Measurements from ENCODE around the gene INSC.

INSC gene

GRCh38 chr11:15208378-15209222 is 93.9 kb downstream of the INSC start:
- TF ChIP-seq, protein P1, sequence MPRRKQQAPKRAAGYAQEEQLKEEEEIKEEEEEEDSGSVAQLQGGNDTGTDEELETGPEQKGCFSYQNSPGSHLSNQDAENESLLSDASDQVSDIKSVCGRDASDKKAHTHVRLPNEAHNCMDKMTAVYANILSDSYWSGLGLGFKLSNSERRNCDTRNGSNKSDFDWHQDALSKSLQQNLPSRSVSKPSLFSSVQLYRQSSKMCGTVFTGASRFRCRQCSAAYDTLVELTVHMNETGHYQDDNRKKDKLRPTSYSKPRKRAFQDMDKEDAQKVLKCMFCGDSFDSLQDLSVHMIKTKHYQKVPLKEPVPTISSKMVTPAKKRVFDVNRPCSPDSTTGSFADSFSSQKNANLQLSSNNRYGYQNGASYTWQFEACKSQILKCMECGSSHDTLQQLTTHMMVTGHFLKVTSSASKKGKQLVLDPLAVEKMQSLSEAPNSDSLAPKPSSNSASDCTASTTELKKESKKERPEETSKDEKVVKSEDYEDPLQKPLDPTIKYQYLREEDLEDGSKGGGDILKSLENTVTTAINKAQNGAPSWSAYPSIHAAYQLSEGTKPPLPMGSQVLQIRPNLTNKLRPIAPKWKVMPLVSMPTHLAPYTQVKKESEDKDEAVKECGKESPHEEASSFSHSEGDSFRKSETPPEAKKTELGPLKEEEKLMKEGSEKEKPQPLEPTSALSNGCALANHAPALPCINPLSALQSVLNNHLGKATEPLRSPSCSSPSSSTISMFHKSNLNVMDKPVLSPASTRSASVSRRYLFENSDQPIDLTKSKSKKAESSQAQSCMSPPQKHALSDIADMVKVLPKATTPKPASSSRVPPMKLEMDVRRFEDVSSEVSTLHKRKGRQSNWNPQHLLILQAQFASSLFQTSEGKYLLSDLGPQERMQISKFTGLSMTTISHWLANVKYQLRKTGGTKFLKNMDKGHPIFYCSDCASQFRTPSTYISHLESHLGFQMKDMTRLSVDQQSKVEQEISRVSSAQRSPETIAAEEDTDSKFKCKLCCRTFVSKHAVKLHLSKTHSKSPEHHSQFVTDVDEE (CRISPR knock-in tag; IDR thresholded peaks at IDR 0.05), result no peak
- TF ChIP-seq SNAI2 (CRISPR knock-in tag; IDR thresholded peaks at IDR 0.05), result no peak
- no peak for TF ChIP-seq OSR1 (CRISPR knock-in tag; IDR thresholded peaks at IDR 0.05)
- no peak for TF ChIP-seq PPARA (CRISPR knock-in tag; IDR thresholded peaks at IDR 0.05; ENCODE audit: borderline replicate concordance)
- TF ChIP-seq BACH2 (CRISPR knock-in tag; IDR thresholded peaks at IDR 0.05; ENCODE audit: borderline replicate concordance), result no peak
- TF ChIP-seq ZC3H10 (CRISPR knock-in tag; IDR thresholded peaks at IDR 0.05), result no peak
- no peak for TF ChIP-seq ARNTL (CRISPR knock-in tag; IDR thresholded peaks at IDR 0.05; ENCODE audit: borderline replicate concordance, low read depth)
- TF ChIP-seq TCF4 (CRISPR knock-in tag; IDR thresholded peaks at IDR 0.05; ENCODE audit: borderline replicate concordance), result no peak
- TF ChIP-seq ZNF565 (CRISPR knock-in tag; conservative IDR thresholded peaks at IDR 0.05; ENCODE audit: low read depth), result no peak
- no peak for TF ChIP-seq PATZ1 (CRISPR knock-in tag; IDR thresholded peaks at IDR 0.05; ENCODE audit: borderline replicate concordance)
- peak; percentile 89 for ATAC-seq

GRCh38 chr11:15212876-15213275 is 98.2 kb downstream of the INSC start:
- no peak for TF ChIP-seq ARNTL (CRISPR knock-in tag; IDR thresholded peaks at IDR 0.05; ENCODE audit: borderline replicate concordance, low read depth)
- TF ChIP-seq, protein P2, sequence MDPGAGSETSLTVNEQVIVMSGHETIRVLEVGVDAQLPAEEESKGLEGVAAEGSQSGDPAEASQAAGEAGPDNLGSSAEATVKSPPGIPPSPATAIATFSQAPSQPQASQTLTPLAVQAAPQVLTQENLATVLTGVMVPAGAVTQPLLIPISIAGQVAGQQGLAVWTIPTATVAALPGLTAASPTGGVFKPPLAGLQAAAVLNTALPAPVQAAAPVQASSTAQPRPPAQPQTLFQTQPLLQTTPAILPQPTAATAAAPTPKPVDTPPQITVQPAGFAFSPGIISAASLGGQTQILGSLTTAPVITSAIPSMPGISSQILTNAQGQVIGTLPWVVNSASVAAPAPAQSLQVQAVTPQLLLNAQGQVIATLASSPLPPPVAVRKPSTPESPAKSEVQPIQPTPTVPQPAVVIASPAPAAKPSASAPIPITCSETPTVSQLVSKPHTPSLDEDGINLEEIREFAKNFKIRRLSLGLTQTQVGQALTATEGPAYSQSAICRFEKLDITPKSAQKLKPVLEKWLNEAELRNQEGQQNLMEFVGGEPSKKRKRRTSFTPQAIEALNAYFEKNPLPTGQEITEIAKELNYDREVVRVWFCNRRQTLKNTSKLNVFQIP (CRISPR knock-in tag; IDR thresholded peaks at IDR 0.05; ENCODE audit: borderline replicate concordance, low read depth), result no peak
- TF ChIP-seq PATZ1 (CRISPR knock-in tag; IDR thresholded peaks at IDR 0.05; ENCODE audit: borderline replicate concordance), result no peak
- TF ChIP-seq ZFP3 (CRISPR knock-in tag; IDR thresholded peaks at IDR 0.05), result no peak
- TF ChIP-seq ISL1 (CRISPR knock-in tag; IDR thresholded peaks at IDR 0.05), result no peak
- TF ChIP-seq CSDC2 (CRISPR knock-in tag; IDR thresholded peaks at IDR 0.05), result no peak
- ATAC-seq, result no peak

- ATAC-seq, result no peak
- TF ChIP-seq CREB5 (CRISPR knock-in tag; IDR thresholded peaks at IDR 0.05; ENCODE audit: low read depth), result no peak
- no peak for TF ChIP-seq PATZ1 (CRISPR knock-in tag; IDR thresholded peaks at IDR 0.05; ENCODE audit: borderline replicate concordance)
- TF ChIP-seq, protein P2 (CRISPR knock-in tag; IDR thresholded peaks at IDR 0.05; ENCODE audit: borderline replicate concordance, low read depth), result no peak
- no peak for TF ChIP-seq PPARA (CRISPR knock-in tag; IDR thresholded peaks at IDR 0.05; ENCODE audit: borderline replicate concordance)
- TF ChIP-seq BACH2 (CRISPR knock-in tag; IDR thresholded peaks at IDR 0.05; ENCODE audit: borderline replicate concordance), result no peak
- no peak for TF ChIP-seq TCF4 (CRISPR knock-in tag; IDR thresholded peaks at IDR 0.05; ENCODE audit: borderline replicate concordance)
- no peak for TF ChIP-seq ZNF565 (CRISPR knock-in tag; conservative IDR thresholded peaks at IDR 0.05; ENCODE audit: low read depth)
- TF ChIP-seq ZFP3 (CRISPR knock-in tag; IDR thresholded peaks at IDR 0.05), result no peak
- no peak for TF ChIP-seq ZC3H10 (CRISPR knock-in tag; IDR thresholded peaks at IDR 0.05)
- TF ChIP-seq ARNTL (CRISPR knock-in tag; IDR thresholded peaks at IDR 0.05; ENCODE audit: borderline replicate concordance, low read depth), result no peak
- no peak for TF ChIP-seq ZFP30 (CRISPR knock-in tag; IDR thresholded peaks at IDR 0.05)
- TF ChIP-seq ESRRG (CRISPR knock-in tag; IDR thresholded peaks at IDR 0.05), result no peak
Measured at GRCh38 chr11:15213471-15214231, 98.9 kb downstream of the INSC start.
